AG04450 (cell line): ENCODE results near the gene PRR15. TPM values are rescaled to one million over a fixed set of nuclear protein-coding genes. Genes with fewer than 3 reads are reported as not detected.
A peak's percentile ranks its signal among the peaks of the same experiment; 100 is the strongest.

ENCODE experiments used
- CTCF ChIA-PET: fragments of 300-600, 350-600 bp; formaldehyde crosslinking; extraction: SDS; loops from one replicate; lab custom pipeline; 2022; ENCODE audit warnings: antibody characterized with exemption, inconsistent platforms; lab: Charles Lee
- POLR2A ChIA-PET: fragments of 350-600 bp; formaldehyde crosslinking; extraction: SDS; loops from one replicate; lab custom pipeline; 2021; ENCODE audit warnings: antibody characterized with exemption, inconsistent platforms; lab: Yijun Ruan, JAX
- DNase-seq: peaks from one replicate; pipeline ENCODE4 v3.0.0-alpha.2; 2011; ENCODE audit warnings: low read depth, low spot score
- H3K27ac ChIP-seq: one replicate; pipeline ENCODE4 v1.5.1; 2012; ENCODE audit warnings: low read depth, low read length, control low read depth
- H3K27me3 ChIP-seq: one replicate; pipeline ENCODE4 v1.6.0; 2012; ENCODE audit warnings: low read length; ENCODE audit not compliant: control insufficient read depth, insufficient read depth
- H3K4me3 ChIP-seq: 2 replicates; pipeline ENCODE4 v1.5.1; 2011; ENCODE audit warnings: mild to moderate bottlenecking, low read depth, low read length, control low read depth
- H3K9me3 ChIP-seq: 2 replicates; pipeline ENCODE4 v1.5.1; 2012; ENCODE audit warnings: low read length; ENCODE audit not compliant: control insufficient read depth, insufficient read depth
- CTCF ChIP-seq: IDR thresholded peaks from 2 replicates; pipeline ENCODE4 v1.5.1; 2011; ENCODE audit warnings: low read depth, low read length, control low read depth, inconsistent platforms
- polyA plus RNA-seq: library from polyadenylated mRNA; depleted of rRNA; stranded (reverse); fragments of >200 nt; gene quantifications from 2 replicates; pipeline ENCODE4 v1.2.3, GENCODE V29; 2011

PRR15 gene
- polyA plus RNA-seq, 1 experiment, result not detected

- ChIA-PET CTCF (interaction anchor here (1.0 kb wide), 1 partner anchor 23 kb away, joined by 6 read pairs; no protein-coding TSS in a partner anchor), POLR2A (no interaction called here)
- Histone ChIP-seq H3K27me3 (peaks cover 76% of the 10 kb centered on the region), H3K27ac (no peak overlapping the region), H3K4me3 (peak overlapping the region; percentile 31), H3K9me3 (peaks cover 9% of the 10 kb centered on the region; the same call in 1 of the 2 replicates)
- no peak for TF ChIP-seq CTCF
- no peak for DNase-seq
These were observed 2.5 kb downstream of the PRR15 start for GRCh38 chr7:29565982-29566746.

- Histone ChIP-seq H3K27ac (no peak overlapping the region), H3K4me3 (no peak overlapping the region), H3K27me3 (peaks cover 69% of the 10 kb centered on the region), H3K9me3 (peaks cover 9% of the 10 kb centered on the region; the same call in 1 of the 2 replicates)
- DNase-seq, result no peak
- ChIA-PET POLR2A (no interaction called here), CTCF (no interaction called here)
- no peak for TF ChIP-seq CTCF
These were observed 3.5 kb downstream of the PRR15 start for GRCh38 chr7:29567174-29567573.

GRCh38 chr7:29569648-29570047 lies 6.0 kb downstream of the PRR15 start:
- Histone ChIP-seq H3K4me3 (no peak overlapping the region), H3K9me3 (peaks cover 8% of the 10 kb centered on the region; the same call in 1 of the 2 replicates), H3K27ac (no peak overlapping the region), H3K27me3 (peaks cover 47% of the 10 kb centered on the region)
- DNase-seq, result no peak
- no peak for TF ChIP-seq CTCF
- ChIA-PET CTCF (no interaction called here), POLR2A (no interaction called here)

GRCh38 chr7:29572558-29572957 lies 8.9 kb downstream of the PRR15 start:
- no peaks in the 10 kb centered on the region; the same call in 1 of the 2 replicates for H3K9me3 ChIP-seq
- peaks cover 18% of the 10 kb centered on the region for H3K27me3 ChIP-seq
- TF ChIP-seq CTCF, result no peak
- ChIA-PET POLR2A (no interaction called here), CTCF (no interaction called here)
- no peak for DNase-seq
- no peak overlapping the region for H3K27ac ChIP-seq
- no peak overlapping the region for H3K4me3 ChIP-seq

- CTCF ChIA-PET, result no interaction called here
- DNase-seq, result no peak
- Histone ChIP-seq H3K27ac (no peak overlapping the region), H3K9me3 (no peaks in the 10 kb centered on the region; the same call in 1 of the 2 replicates), H3K27me3 (peaks cover 11% of the 10 kb centered on the region), H3K4me3 (no peak overlapping the region)
- POLR2A ChIA-PET, result no interaction called here
- TF ChIP-seq CTCF, result no peak
These were observed 9.9 kb downstream of the PRR15 start for GRCh38 chr7:29573567-29573966.
